Uterus (tissue), 2 donors: Measurements from ENCODE around the gene CCNY.
"Not testable (repeated sequence)": the region's sequence is repeated elsewhere in the genome, so short reads cannot be mapped to it uniquely, and the experiment has no call there.

Experiments used
- POLR2A ChIP-seq, 2 donors: fragments of 450-650 bp; IDR thresholded peaks; one replicate each; pipeline ENCODE4 v1.6.1; 2016; ENCODE audit warnings: antibody characterized with exemption in 2 of 2, mild to moderate bottlenecking in 1 of 2, moderate library complexity in 1 of 2
- TF ChIP-seq, protein P1 (sequence below), 4 experiments: fragments of 200-600 bp in 2 of 4; fragments of 450-650 bp in 2 of 4; sonication (generic) in 2 of 4; IDR thresholded peaks; one replicate each; pipeline ENCODE4 v1.5.1; 2016 to 2019; ENCODE audit warnings: antibody characterized with exemption in 4 of 4, mild to moderate bottlenecking in 2 of 4, moderate library complexity in 1 of 4

DNA sequence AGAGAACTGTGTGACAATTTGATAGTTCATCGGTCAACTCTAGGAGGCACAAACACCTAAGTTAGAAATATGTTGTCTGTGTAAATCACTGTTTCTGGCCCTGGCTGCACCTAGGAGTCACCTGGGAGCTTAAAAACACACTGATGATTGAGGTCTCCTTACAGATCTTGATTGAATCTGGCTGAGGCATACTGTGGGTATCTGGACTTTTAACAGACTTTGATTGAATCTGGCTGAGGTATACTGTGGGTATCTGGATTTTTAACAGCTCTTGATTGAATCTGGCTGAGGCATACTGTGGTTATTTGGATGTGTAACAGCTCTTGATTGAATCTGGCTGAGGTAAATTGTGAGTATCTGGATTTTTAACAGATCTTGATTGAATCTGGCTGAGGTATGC is 181.9 kb downstream of the CCNY start:
- not testable (repeated sequence) for TF ChIP-seq POLR2A (IDR thresholded peaks at IDR 0.05)
- TF ChIP-seq, protein P1, sequence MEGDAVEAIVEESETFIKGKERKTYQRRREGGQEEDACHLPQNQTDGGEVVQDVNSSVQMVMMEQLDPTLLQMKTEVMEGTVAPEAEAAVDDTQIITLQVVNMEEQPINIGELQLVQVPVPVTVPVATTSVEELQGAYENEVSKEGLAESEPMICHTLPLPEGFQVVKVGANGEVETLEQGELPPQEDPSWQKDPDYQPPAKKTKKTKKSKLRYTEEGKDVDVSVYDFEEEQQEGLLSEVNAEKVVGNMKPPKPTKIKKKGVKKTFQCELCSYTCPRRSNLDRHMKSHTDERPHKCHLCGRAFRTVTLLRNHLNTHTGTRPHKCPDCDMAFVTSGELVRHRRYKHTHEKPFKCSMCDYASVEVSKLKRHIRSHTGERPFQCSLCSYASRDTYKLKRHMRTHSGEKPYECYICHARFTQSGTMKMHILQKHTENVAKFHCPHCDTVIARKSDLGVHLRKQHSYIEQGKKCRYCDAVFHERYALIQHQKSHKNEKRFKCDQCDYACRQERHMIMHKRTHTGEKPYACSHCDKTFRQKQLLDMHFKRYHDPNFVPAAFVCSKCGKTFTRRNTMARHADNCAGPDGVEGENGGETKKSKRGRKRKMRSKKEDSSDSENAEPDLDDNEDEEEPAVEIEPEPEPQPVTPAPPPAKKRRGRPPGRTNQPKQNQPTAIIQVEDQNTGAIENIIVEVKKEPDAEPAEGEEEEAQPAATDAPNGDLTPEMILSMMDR (IDR thresholded peaks at IDR 0.05) = not testable (repeated sequence)
